Measurements from ENCODE around the gene SOBP.

The SOBP gene

DNA sequence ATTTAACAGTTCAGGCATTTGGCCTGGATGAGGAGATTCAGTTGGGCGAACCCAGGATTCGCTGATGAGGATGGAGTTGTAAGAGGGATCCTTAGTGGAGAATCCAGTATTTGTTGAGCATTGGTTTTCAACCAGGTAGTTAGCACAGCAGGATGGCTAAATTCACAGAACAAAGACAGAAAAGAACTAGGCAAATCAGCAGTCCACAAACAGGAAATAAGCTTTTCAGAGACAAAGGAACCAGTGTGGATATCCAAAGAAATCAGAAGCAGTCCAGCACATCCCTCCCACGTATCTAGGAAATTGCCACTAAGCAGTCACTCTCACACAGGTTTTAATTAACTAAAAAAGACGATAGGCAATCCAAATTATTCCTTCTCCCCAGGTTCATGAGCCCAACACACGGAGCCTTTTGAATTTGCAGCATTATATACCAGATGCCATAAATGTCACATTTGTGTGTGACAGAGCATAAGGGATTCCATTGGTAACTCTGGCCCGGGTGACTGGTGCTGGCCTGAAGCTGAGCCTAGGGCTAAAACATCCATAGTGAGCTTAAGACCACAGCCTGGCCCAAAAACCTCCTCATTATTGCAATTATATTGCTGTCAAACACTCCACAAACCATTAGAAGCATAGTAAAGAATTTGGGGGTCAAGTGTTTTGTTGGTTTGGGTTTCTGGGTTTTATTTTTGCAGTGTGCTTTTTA, 131.5 kb downstream of the SOBP start:
- DNase-seq, result no peak

DNA sequence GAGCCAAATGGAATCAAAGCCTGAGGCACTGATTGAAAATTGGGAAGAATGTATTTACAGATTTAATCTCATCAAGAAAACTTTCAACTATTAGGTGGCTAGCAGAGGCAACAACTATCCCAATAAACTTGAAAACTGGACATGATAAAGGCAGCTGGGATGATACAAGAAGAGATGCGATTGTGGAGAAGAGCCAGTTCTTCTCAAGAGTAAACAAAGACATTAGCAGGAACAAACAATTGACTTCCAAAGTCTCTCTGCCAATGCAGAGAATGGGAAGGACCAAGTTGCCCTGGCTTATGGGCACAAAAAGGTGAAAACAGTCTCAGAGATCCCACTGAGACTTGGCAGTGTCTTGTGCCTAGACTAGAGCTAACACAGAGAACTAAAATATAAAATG, 132.4 kb downstream of the SOBP start:
- DNase-seq, result no peak

DNA sequence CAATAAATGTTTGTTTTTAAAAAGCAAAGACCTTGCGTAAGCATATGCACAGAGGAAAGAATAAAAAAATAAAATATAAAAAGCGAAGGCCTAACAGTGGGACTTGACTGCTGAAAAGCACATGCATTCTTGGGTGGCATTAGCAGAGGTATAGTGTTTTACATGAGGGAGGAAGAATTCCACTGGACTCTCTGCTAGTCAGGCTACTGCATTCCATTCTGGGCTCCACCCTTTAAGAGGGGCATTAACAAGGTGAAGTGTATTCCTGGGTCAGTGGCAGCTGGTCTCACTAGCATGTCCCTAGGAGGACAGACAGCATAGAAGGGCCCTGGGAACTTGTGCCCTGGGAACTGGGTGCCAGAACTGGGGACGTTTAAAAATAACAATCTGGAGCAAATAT, 134.1 kb downstream of the SOBP start:
- no peak for DNase-seq

DNA sequence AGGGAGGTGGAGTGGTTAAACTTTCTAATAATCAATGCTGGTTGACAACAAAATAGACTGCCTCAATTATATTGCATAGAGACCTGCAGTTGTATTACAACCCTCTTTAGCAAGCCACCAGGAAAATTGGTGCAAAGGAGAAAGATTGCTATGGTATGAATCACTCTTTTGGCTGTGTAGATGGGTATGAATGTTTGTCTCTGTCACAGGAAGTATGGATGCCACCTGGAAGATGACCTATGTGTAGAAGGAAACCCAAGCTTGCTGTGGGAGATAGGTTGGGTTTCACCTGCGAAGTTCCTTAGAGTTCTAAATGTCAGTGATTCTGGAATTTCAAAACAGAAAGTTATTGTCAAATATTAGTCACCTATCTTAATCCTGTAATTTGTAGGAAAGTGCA, 134.6 kb downstream of the SOBP start:
- no peak for DNase-seq

DNA sequence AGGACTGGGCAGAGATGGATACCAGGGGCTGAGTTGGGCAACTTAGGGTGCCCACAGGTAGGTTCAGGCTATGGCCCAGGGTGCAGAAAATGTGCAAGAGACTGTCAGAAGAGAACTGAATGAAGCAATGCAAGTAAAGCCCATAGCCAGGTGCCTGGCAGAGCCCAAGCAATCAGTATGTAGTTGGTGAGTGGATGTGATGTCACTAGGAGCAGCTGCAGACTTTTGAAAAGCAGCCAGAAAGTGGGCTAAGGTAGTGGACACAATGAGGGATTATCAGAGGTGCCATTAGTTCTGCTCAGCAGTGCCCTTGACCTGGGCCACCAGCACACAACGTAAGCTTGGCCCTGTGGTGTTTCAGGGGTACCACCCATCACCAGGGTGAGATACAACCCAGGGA, 135.3 kb downstream of the SOBP start:
- no peak for DNase-seq

DNA sequence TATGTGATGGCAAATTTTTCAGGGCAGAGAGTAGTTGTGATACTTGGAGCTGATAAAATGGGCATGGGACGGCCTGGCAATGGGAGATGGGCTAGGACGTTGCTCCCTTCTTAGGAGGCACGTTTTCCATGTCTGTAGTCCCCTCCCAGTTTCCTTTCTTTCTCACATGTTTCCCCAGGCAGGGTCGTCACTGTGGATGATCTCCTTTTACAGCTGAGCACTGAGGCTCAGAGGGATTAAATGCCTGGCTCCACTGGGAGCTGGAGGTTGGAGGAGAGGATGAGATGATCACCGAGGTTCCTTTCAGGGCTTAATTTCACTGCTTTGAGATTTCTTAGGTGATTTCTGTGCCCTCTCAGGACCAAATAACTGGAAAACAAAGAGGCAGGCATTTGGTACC, 136.7 kb downstream of the SOBP start:
- no peak for DNase-seq

DNA sequence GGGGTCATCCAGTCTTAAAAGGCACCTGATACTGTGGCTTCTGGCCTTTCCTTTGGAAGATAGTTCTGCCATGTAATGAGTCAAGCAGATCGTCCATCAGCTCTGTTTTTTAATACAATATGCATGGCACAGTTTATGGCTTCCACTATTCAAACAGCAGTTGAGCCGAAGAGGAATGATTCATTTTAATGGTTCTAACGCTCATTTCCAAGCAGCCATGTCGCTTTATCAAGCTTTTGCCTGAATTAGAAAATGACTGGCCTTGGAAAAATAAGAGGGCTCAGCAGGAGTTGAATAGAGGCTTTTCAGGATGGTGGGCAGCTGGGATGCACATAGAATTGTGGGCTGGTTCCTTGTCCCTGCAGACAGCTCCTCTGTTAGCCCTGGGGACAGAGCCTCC, 138.1 kb downstream of the SOBP start:
- DNase-seq, result no peak

DNA sequence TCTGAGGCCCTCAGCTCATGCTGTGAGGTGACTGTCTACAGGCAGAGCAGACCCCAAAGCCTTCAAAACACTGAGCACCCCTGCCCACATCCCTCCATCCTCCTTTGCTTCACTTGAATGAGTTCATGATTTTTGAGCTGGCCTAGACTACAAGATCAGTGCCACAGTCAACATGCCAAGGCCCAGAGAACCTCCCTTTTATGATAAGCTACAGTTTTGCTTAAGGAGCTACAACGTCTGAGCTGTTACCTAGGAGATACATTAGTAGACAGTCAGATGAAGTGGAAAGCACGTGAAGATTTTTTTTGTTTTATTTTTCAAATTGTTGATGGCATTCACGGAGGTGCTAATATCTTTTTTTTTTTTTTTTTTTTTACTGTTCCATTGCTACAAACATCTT, 139.0 kb downstream of the SOBP start:
- no peak for DNase-seq

DNA sequence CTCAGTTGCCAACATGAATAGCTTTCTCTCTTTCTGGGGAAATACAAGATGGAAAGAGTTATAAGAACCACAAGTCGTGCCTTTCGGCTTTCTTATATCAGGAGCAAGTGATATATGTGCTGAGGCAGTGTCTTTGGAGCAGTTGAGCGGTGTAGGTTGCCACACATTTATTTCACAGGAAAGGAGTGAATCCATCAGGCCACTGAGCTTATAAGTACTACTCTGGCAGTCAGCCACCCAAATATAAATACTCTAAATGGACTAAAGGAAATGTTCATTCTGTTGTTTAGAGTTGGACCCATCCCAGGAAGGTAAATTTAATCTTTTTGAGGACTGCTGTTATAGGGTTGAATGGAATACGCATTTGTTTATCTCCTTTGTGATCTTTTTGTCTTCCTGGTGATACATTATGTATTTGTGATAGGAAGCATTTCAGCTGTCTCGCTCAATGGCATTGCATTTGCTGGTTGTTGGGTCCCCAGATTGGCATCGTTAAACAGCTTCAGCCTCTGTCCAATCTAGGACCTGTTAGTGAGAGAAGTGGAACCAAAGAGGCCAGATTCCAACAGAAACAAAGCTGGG, 139.7 kb downstream of the SOBP start:
- DNase-seq, result no peak

DNA sequence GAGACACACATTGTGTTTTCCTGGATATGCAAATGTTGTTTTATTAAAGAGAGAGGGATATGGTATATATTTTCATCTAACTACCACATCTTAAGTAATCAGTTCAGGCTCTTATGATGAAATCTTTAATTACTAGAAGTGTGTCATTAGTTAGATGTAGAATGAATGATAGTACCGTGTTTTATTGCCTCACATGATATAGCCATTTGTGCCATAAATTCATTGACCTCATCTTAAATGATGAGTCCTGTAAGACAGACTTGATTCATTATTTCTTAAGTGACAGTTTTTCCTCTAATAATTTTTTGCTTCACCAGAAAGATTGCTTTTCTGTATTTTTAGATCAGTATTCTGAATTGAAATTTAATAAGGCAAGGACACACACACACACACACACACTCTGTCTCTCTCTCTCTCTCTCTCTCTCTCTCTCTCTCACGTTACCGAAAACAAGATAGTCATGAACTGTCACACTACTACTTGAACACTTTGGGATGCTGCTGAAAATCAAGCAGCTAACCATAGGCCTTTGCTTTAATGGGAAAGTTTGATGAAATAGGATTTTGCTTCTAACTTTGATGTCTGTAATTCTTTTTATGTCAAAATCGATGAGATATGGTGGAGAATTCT, 140.5 kb downstream of the SOBP start:
- no peak for DNase-seq

DNA sequence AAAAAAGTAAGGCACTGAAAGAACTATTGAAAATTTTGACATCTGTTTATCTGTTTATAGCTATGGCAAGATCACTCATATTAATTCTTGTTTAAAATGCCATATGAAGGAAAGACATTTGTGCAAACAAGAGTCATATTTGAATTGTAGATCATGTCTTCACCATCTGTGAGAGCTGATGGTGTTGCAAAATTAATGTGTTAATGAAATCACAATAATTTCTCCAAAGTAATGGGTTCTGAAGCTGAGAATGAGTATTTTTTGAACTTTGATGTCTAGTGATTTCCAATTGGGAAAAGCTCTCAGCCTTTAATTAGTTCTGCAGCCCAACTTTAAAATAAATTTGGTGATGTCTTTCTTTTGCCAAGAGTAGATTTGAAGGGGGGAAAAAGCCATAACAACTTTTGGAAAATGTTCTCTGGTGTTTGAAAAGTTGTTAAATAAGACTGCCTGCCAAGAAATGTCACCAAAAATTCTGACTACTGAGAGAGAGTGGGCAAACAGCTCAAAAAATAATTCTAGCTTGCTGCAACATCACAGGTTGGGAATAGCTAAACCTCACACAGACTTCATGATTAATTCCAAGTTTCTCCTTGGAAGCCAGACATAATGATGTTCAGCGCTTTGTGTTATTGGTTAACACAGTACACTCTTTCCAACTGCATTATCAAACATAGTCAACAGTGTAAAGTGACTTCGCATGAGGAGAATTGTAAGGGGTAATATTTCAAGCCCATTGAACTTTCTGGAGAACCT, 142.6 kb downstream of the SOBP start:
- DNase-seq, result no peak

DNA sequence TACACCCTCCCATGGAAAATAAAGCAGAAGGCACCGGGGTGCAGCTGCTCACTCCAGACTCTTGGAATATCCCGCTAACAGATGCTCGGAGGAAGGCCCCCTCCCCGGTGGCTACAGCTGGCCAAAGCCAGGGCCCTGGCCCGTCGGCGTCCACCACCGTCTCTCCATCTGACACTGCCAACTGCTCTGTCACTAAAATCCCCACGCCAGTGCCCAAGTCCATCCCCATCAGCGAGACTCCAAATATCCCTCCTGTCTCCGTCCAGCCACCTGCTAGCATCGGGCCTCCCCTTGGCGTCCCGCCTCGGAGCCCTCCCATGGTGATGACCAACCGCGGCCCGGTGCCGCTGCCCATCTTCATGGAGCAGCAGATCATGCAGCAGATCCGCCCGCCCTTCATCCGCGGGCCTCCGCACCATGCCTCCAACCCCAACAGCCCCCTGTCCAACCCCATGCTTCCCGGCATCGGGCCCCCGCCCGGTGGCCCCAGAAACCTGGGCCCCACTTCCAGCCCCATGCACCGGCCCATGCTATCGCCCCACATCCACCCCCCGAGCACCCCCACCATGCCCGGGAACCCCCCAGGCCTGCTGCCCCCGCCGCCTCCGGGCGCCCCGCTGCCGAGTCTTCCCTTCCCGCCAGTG, 143.9 kb downstream of the SOBP start:
- DNase-seq, result no peak

DNA sequence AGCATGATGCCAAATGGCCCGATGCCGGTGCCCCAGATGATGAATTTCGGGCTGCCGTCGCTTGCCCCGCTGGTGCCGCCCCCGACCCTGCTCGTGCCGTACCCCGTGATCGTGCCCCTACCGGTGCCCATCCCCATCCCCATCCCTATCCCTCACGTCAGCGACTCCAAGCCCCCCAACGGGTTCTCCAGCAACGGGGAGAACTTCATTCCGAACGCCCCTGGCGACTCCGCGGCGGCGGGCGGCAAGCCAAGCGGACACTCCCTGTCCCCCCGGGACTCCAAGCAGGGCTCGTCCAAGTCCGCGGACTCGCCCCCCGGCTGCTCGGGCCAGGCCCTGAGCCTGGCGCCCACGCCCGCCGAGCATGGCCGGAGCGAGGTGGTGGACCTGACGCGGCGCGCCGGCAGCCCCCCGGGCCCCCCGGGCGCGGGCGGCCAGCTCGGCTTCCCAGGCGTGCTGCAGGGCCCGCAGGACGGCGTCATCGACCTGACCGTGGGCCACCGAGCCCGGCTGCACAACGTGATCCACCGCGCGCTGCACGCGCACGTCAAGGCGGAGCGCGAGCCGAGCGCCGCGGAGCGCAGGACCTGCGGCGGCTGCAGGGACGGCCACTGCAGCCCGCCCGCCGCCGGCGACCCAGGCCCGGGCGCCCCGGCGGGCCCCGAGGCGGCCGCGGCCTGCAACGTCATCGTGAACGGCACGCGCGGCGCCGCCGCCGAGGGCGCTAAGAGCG, 144.6 kb downstream of the SOBP start:
- no peak for DNase-seq

DNA sequence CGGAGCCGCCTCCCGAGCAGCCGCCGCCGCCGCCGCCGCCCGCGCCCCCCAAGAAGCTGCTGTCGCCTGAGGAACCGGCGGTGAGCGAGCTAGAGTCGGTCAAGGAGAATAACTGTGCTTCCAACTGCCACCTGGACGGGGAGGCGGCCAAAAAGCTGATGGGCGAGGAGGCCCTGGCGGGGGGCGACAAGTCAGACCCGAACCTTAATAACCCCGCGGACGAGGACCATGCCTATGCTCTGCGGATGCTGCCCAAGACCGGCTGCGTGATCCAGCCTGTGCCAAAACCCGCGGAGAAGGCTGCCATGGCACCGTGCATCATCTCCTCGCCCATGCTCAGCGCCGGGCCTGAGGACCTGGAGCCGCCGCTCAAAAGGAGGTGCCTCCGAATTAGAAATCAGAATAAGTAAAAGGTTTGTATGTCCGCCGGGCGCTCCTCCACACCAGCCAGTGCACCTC, 145.2 kb downstream of the SOBP start:
- no peak for DNase-seq

DNA sequence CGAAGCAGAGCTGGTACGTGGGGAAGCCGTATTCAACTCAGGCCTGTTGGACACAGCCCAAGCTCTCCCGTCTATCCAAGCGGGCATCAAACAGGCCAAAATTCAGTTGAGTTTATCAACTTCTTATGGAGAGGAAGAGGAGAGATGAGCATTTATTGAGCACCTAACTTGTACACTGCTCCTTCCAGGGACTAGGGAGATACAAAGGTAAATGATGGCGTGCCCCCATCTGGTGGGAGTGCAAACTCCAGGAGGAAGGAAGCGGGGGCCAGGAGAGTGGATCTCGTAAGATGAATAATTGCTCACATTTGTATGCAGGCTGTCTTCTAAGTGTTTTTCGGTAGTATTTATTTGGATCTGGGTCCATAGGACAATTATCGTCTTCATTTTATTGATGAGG, 146.6 kb downstream of the SOBP start:
- DNase-seq, result no peak

DNA sequence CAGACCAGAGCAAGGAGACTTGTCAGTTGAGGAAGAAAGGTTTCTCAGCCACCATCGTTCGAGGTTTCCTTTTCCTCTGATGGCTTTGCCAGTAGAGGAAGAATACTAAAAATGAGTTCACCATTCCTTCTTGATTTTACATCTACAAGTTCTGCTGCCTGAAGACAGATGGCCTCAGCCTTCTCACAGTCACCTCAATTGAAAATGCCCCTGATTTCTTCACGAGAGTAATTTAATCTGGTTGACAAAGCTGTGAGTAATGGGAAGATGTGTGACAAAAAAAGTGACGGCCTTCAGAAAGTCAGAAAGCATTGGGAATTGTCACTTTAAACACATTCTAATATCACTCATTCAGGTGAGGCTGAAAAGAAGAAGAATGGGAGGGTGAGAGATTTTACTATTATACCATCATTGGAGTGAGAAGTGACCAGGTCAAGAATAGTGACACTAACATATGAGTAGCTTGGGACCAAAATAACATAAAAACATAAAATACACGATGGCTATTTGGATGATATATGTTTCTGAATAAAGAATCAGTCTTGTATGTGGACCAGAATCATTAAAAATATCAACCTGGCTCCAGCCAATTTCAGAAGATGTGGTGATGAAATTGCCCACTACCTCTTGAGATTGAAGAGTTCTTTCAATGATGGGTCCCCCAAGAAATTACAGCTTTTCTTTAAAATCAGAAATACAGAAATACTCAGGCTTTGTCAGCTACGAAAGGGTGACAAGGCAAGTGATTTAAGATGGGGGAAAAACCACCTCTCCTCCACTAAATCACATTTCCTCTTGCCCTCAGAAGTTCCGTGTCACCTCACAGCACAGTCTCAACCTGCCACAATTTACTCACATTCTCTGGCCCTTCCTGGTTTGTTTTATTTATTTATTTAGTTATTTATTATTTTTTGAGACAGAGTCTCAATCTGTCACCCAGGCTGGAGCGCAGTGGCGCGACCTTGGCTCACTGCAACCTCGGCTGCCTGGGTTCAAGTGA, 147.7 kb downstream of the SOBP start:
- DNase-seq, result no peak

DNA sequence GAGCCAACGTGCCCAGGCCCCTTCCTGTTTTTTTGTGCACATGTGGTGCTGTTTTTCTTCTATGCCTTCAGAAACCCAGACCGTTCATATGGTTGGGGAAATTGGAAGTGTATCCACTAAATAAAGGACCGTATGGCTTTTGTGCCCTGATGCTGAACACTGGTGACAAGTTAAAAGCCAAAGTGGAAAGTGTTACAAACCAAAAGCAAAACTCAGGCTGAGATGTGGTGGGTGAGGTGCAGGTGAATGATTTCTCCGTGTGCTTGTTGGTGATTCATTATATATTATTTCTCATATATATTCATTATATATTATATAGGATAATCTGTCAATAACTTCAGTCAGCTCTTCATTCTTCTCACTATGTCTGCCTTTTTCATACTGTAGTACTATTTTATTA, 148.6 kb downstream of the SOBP start:
- DNase-seq, result no peak

DNA sequence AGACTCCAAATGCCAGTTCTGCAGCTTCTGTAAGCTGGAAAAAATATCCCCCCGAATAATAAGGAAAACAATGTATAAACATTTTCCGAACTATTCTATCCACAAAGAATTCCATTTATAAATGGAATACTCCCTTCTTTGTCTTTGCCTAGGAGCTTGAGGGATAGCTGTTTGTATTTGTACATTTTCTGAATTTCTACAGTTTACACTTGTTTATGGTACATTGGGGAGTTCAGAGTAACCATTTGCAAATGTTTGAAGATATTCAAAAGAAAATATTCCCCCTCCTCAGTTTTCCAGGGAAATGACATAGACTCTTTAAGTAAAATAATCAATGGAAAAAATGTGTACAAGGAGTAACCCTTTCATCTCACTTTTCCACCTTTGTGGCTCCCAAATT, 149.6 kb downstream of the SOBP start:
- DNase-seq, result no peak

DNA sequence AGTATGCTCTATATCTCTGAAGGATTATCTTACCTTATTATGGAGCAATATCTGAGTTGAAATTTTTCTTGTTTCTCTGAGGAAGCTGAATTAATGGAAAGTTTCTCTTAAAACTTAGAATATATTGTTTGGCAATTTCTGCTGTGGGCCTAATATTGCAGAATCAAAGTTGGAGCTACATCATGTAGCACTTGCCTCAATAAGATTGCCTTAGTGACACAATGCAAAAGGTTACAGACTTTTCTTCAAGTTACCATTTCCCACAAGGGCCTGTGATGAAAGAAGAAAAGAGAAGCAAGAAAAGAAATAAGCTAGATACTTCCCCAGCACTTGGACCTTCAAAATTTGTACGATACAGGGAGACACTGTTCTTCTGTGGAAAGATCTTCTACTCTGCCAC, 151.2 kb downstream of the SOBP start:
- DNase-seq, result no peak

DNA sequence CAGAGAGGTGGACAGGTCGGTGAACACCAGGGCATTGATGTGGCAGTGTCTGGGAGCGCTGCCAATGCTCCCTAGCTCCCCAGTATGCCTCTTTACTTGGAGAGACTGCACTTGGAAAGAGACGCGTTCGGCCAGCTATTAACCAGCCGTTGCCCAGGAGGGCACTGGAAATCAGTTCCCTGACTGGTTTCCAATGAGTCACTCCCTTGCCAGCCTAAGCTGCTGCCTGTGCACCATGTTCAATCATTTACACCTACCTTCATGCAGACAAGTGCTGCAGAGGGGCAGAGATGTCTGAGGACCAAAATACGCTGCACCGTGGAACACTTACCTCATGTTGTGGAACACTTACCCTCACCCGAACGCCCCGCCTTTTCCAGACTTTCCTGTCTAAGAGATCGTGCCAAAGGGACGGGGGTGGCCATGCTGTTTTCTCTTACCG, 151.6 kb downstream of the SOBP start:
- no peak for DNase-seq
